ENCODE data around the gene PYGM.
"Not testable (repeated sequence)": the region's sequence is repeated elsewhere in the genome, so short reads cannot be mapped to it uniquely, and the experiment has no call there.

The PYGM gene

GRCh38 chr11:64714666-64715065 is 45.1 kb downstream of the PYGM start:
- no peak for DNase-seq

DNA sequence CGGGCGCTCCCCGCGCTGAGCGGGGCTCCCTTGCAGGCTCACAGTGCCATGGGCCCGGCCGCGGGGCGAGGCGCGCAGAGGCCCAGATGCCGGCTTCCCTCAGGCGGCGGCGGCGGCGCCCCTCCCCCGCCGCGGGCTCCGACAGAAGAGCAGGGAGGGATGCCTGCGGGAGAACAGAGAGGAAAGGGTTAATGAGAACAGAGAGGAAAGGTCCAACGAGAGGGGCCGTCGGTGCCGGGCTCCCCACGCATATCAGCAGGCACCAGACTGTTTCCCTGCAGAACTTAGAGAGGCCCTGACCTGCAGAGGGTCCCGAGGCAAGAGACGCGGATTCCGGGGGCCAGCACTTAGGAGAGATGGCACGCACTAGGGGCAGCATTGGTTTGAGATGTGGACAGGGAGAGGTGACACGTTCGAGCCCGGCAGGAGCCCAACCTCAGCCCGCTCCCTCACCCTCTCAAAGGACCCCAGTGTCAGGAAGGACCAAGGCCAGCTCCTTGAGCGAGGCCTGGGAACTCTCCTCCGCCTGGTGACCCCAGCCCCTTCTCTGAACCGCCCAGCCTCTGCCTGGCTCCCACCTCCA is 45.9 kb downstream of the PYGM start:
- DNase-seq: no peak

- DNase-seq: peak; percentile 13
Measured at GRCh38 chr11:64713016-64713707, 46.6 kb downstream of the PYGM start.

DNA sequence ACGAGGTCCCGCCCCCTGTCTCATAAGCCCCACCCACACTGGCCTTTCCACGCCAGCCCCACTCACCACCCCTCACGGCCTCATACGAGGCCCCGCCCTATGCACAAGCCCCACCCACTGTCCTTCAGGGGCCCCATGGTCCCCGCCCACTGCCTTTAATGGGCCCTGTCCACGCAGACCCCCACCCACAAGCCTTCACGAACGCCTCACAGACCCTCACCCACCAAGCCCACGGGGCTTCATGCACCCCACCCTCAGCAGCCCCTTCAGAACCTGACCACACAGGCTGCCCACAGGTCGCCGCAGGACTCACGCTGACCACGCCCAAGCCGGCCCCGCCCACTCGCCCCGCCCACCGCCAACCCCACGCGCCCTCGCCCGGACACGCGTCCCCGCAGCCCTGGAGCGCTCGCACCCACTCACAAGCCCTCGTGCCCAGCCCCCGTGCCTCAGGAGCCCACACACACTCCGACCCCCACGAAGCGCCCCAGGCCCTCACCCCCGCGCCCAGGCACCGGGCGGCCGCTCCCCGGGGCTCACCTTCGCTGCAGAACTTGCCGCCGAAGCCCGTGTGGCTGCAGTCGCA is 47.3 kb downstream of the PYGM start:
- no peak for DNase-seq

DNA sequence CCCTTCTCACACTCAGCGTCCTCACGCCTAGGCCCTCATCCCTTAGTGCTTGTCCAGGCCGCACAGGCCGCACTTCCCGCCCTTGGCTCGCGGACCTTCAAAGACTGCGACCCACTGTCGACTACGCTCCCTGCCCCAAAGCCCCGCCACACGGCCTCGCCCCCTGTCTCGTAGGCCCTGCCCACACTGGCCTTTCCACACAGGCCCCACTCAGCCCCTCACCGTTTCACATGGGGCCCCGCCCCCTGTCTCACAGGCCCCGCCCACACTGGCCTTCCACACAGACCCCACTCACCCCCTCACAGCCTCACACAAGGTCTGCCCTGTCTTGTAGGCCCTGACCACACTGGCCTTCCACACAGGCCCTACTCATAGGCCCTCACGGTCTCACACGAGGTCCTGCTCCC is 47.8 kb downstream of the PYGM start:
- no peak for DNase-seq

GRCh38 chr11:64711138-64711955 is 48.4 kb downstream of the PYGM start:
- no peak for DNase-seq

- DNase-seq: no peak
Measured at GRCh38 chr11:64710418-64711137, 49.2 kb downstream of the PYGM start.

- no peak for DNase-seq
Measured at GRCh38 chr11:64705501-64705900, 54.3 kb downstream of the PYGM start.

GRCh38 chr11:64703048-64703447 is 56.7 kb downstream of the PYGM start:
- no peak for DNase-seq

DNA sequence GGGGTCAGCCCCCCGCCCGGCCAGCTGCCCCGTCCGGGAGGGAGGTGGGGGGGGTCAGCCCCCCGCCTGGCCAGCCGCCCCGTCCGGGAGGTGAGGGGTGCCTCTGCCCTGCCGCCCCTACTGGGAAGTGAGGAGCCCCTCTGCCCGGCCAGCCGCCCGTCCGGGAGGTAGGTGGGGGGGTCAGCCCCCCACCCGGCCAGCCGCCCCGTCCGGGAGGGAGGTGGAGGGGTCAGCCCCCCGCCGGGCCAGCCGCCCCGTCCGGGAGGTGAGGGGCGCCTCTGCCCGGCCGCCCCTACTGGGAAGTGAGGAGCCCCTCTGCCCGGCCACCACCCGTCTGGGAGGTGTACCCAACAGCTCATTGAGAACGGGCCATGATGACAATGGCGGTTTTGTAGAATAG is 57.8 kb downstream of the PYGM start:
- DNase-seq: not testable (repeated sequence)

DNA sequence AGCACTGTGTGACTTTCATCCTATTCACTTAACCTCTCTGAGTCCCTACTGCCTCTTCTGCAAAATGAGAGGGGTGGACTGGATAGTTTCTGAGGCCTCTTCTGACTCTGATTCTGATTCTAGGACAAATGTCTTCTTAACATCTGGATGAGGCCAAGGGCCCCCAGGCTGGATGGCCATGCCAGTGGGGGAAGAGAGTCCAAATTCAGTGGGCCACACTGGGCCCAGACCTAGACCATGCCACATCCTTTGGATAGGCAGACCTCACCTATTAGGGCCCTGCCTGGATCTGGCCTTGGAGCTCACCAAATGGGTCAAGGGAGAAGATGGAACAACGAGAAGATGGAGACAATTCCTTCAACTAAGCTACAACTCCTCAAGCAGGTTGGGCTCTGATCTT is 61.3 kb downstream of the PYGM start:
- DNase-seq: no peak

DNA sequence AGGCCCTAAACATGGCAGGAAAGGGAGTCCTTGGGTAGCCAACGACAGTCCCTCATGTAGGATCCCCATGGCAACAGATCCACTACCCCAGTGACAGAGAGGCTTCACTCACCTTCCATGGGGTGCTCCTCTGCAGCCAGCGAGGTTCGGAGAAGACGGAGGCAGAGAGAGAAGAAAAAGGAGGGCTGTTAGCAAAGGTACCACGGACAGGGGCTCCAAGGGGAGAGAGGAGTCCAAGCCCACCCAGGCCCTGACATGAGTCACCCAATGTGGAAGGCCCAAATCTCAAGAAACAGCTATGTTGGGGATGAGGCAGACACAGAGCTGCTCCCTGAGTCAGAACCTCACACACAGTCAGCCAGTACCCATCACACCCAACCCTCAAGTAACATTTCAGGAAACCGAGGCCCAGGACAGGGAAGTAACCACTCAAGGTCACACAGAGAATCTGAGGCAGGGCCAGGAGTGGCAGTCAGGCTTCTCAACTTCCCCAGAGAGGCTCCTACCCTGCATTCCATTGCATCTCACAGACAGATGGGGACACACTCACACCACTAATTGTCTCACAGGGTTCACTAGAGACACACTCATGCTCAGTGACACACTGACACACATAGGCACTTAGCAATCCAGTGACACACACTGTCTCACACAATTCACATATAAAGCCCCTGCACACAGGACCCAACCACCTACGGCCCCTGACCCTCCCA is 62.0 kb downstream of the PYGM start:
- DNase-seq: no peak

Data from NCI-H2171 (cell line).